Karpas-422 (cell line): Measurements from ENCODE around the gene ANKRD29. TPM values are rescaled to one million over a fixed set of nuclear protein-coding genes. Genes with fewer than 3 reads are reported as not detected.

Experiments
- DNase-seq: peaks from one replicate; pipeline ENCODE4 v3.0.0-alpha.2; 2015
- H2AFZ ChIP-seq: fragments of 200-600 bp; sonication (generic); 2 replicates; pipeline ENCODE4 v1.6.1; 2014; ENCODE audit warnings: antibody characterized with exemption, low read length, mixed read lengths
- H3K27ac ChIP-seq: fragments of 200-600 bp; sonication (generic); 2 replicates; pipeline ENCODE4 v1.5.1; 2014; ENCODE audit warnings: mild to moderate bottlenecking, low read length, moderate library complexity
- H3K27me3 ChIP-seq: fragments of 200-600 bp; sonication (generic); 2 replicates; pipeline ENCODE4 v1.6.1; 2014; ENCODE audit warnings: low read length, mixed read lengths
- H3K36me3 ChIP-seq: fragments of 200-600 bp; sonication (generic); 2 replicates; pipeline ENCODE4 v1.6.1; 2014; ENCODE audit warnings: low read length, mixed read lengths; ENCODE audit not compliant: insufficient read depth
- H3K4me1 ChIP-seq: fragments of 200-600 bp; sonication (generic); 2 replicates; pipeline ENCODE4 v1.6.1; 2014; ENCODE audit warnings: mild to moderate bottlenecking, low read length, mixed read lengths
- H3K4me2 ChIP-seq: fragments of 200-600 bp; sonication (generic); 2 replicates; pipeline ENCODE4 v1.6.1; 2014; ENCODE audit warnings: low read length, low read depth, mild to moderate bottlenecking; ENCODE audit not compliant: poor library complexity, severe bottlenecking
- H3K4me3 ChIP-seq: fragments of 200-600 bp; sonication (generic); 2 replicates; pipeline ENCODE4 v1.5.1; 2014; ENCODE audit warnings: mild to moderate bottlenecking, antibody characterized with exemption, low read length, mixed read lengths
- H3K79me2 ChIP-seq: fragments of 200-600 bp; sonication (generic); 2 replicates; pipeline ENCODE4 v1.6.1; 2014; ENCODE audit warnings: mild to moderate bottlenecking, low read length, mixed read lengths
- H3K9ac ChIP-seq: fragments of 200-600 bp; sonication (generic); 2 replicates; pipeline ENCODE4 v1.6.0; 2014; ENCODE audit warnings: low read length
- H3K9me2 ChIP-seq: fragments of 200-600 bp; sonication (generic), shearing (Covaris generic); replicated peaks from 2 replicates; pipeline ENCODE4 v1.6.0; 2014; ENCODE audit warnings: mild to moderate bottlenecking, low read length, moderate library complexity; ENCODE audit not compliant: insufficient read depth
- H3K9me3 ChIP-seq: fragments of 300-700, 200-600 bp; sonication (generic); 2 replicates; pipeline ENCODE4 v1.6.1; 2014; ENCODE audit warnings: low read length, mixed read lengths
- H4K20me1 ChIP-seq: fragments of 200-600 bp; sonication (generic); 2 replicates; pipeline ENCODE4 v1.6.1; 2014; ENCODE audit warnings: mild to moderate bottlenecking, antibody characterized with exemption, low read length, low read depth; ENCODE audit not compliant: insufficient read depth
- total RNA-seq: library from RNA; depleted of rRNA; stranded (reverse); fragments of >200 nt; shearing (Covaris generic); gene quantifications from 2 replicates; pipeline ENCODE4 v1.2.3, GENCODE V29; 2014; ENCODE audit warnings: low replicate concordance

ANKRD29 gene
- total RNA-seq, 1 experiment from 2014 or later: not detected

GRCh38 chr18:23634692-23635091, 28.0 kb downstream of the ANKRD29 start:
- Histone ChIP-seq H3K79me2 (no peaks in the 10 kb centered on the region), H3K27ac (no peak overlapping the region), H3K4me2 (no peak overlapping the region), H3K36me3 (no peaks in the 10 kb centered on the region), H3K9ac (no peak overlapping the region), H3K4me1 (no peaks in the 10 kb centered on the region), H3K9me3 (no peaks in the 10 kb centered on the region), H3K9me2 (no peaks in the 10 kb centered on the region), H3K4me3 (no peak overlapping the region), H4K20me1 (no peaks in the 10 kb centered on the region), H3K27me3 (no peaks in the 10 kb centered on the region), H2AFZ (no peak overlapping the region)
- no peak for DNase-seq

- Histone ChIP-seq H3K4me1 (no peaks in the 10 kb centered on the region), H3K9ac (no peak overlapping the region), H3K9me3 (no peaks in the 10 kb centered on the region), H4K20me1 (no peaks in the 10 kb centered on the region), H2AFZ (no peak overlapping the region), H3K27ac (no peak overlapping the region), H3K27me3 (no peaks in the 10 kb centered on the region), H3K79me2 (no peaks in the 10 kb centered on the region), H3K4me2 (no peak overlapping the region), H3K9me2 (no peaks in the 10 kb centered on the region), H3K36me3 (no peaks in the 10 kb centered on the region), H3K4me3 (no peak overlapping the region)
- no peak for DNase-seq
Measured at GRCh38 chr18:23632615-23633014, 30.1 kb downstream of the ANKRD29 start.

DNA sequence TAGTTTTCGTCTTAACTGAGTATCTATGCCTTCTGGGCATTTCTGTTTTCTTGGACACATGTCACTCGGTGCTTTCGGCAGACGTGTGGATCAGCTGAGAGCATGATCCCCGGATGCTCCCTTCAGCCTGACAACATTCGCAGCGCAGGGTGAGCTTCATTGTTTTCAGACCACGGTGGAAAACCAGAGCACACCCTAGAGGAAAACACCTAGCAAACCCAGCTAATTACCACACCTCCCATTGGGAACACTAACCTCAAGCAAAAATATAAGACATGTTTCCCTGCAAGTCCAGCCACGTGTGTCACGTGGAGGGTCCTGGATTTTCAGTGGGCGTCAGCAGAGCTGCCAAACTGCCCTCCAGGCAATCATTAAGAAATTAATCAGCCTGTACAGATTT, 31.0 kb downstream of the ANKRD29 start:
- H3K4me2 ChIP-seq: no peak overlapping the region
- no peaks in the 10 kb centered on the region for H4K20me1 ChIP-seq
- no peaks in the 10 kb centered on the region for H3K4me1 ChIP-seq
- H2AFZ ChIP-seq: no peak overlapping the region
- H3K4me3 ChIP-seq: no peak overlapping the region
- no peaks in the 10 kb centered on the region for H3K27me3 ChIP-seq
- H3K36me3 ChIP-seq: no peaks in the 10 kb centered on the region
- no peak overlapping the region for H3K9ac ChIP-seq
- DNase-seq: no peak
- H3K9me3 ChIP-seq: no peaks in the 10 kb centered on the region
- H3K27ac ChIP-seq: no peak overlapping the region
- no peaks in the 10 kb centered on the region for H3K79me2 ChIP-seq
- H3K9me2 ChIP-seq: no peaks in the 10 kb centered on the region

GRCh38 chr18:23631312-23631711, 31.4 kb downstream of the ANKRD29 start:
- no peaks in the 10 kb centered on the region for H3K27me3 ChIP-seq
- H3K9me2 ChIP-seq: no peaks in the 10 kb centered on the region
- no peak overlapping the region for H3K4me2 ChIP-seq
- no peaks in the 10 kb centered on the region for H3K79me2 ChIP-seq
- H3K9me3 ChIP-seq: no peaks in the 10 kb centered on the region
- no peak overlapping the region for H3K9ac ChIP-seq
- no peak for DNase-seq
- H4K20me1 ChIP-seq: no peaks in the 10 kb centered on the region
- H3K27ac ChIP-seq: no peak overlapping the region
- no peak overlapping the region for H2AFZ ChIP-seq
- no peaks in the 10 kb centered on the region for H3K4me1 ChIP-seq
- H3K36me3 ChIP-seq: no peaks in the 10 kb centered on the region
- no peak overlapping the region for H3K4me3 ChIP-seq

DNA sequence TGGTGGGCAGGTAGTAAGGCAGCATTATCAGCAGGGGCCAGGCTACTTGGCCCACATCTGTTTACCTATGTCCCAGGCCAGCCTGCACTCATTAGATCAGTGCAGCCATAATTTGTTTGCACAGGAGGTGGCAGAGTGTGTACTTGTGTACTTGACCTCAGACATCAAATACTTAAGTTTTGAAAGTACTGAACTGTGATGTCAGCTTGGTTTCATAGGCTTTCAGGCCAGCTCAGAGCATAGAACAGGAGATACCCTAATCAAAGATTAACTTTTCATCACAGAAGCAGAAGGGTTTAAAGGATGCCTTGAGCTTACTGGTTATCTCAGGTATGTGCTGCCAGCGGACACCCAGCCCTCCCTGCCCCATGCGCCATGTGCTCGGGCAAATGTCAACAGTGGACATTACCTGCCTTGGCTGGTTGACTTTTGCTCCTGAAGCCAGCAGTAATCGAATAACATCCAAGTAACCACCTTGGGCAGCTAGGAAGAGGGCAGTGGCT, 33.2 kb downstream of the ANKRD29 start:
- Histone ChIP-seq H3K9me2 (no peaks in the 10 kb centered on the region), H3K4me2 (no peak overlapping the region), H2AFZ (no peak overlapping the region), H4K20me1 (no peaks in the 10 kb centered on the region), H3K4me3 (no peak overlapping the region), H3K27ac (no peak overlapping the region), H3K79me2 (no peaks in the 10 kb centered on the region), H3K9ac (no peak overlapping the region), H3K27me3 (no peaks in the 10 kb centered on the region), H3K9me3 (no peaks in the 10 kb centered on the region), H3K4me1 (no peaks in the 10 kb centered on the region), H3K36me3 (no peaks in the 10 kb centered on the region)
- DNase-seq: no peak

- no peak overlapping the region for H3K9ac ChIP-seq
- no peak overlapping the region for H3K4me2 ChIP-seq
- H3K9me3 ChIP-seq: no peaks in the 10 kb centered on the region
- H2AFZ ChIP-seq: no peak overlapping the region
- H3K27ac ChIP-seq: no peak overlapping the region
- no peaks in the 10 kb centered on the region for H3K4me1 ChIP-seq
- H3K79me2 ChIP-seq: no peaks in the 10 kb centered on the region
- DNase-seq: no peak
- H3K27me3 ChIP-seq: no peaks in the 10 kb centered on the region
- no peaks in the 10 kb centered on the region for H3K36me3 ChIP-seq
- no peaks in the 10 kb centered on the region for H3K9me2 ChIP-seq
- H4K20me1 ChIP-seq: no peaks in the 10 kb centered on the region
- H3K4me3 ChIP-seq: no peak overlapping the region
Measured at GRCh38 chr18:23627970-23628369, 34.7 kb downstream of the ANKRD29 start.

DNA sequence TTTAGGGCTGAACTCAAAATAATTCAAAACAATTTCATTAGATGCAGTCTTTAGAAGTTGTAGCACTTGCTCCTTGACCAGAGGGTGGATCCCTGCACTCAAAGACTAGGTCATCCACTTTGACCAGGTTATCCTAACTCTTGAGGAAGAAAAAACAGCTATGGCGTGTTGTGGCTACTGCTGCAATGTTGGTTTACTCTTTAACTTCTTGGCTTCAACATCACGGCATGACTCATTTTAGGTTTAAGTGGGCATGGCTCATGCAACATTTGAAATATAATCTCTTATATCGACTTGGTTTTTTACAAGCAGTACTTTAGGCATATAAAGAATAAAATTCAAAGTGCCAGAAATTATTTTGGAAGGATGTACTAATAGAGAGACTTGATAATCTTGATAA, 35.4 kb downstream of the ANKRD29 start:
- Histone ChIP-seq H3K79me2 (no peaks in the 10 kb centered on the region), H3K9me2 (no peaks in the 10 kb centered on the region), H3K27me3 (no peaks in the 10 kb centered on the region), H3K4me2 (no peak overlapping the region), H3K9ac (no peak overlapping the region), H3K4me1 (no peaks in the 10 kb centered on the region), H3K4me3 (no peak overlapping the region), H4K20me1 (no peaks in the 10 kb centered on the region), H2AFZ (no peak overlapping the region), H3K27ac (no peak overlapping the region), H3K36me3 (no peaks in the 10 kb centered on the region), H3K9me3 (no peaks in the 10 kb centered on the region)
- no peak for DNase-seq

- H3K27ac ChIP-seq: no peak overlapping the region
- H3K4me3 ChIP-seq: no peak overlapping the region
- H2AFZ ChIP-seq: no peak overlapping the region
- H3K9ac ChIP-seq: no peak overlapping the region
- H3K9me3 ChIP-seq: no peaks in the 10 kb centered on the region
- H3K4me2 ChIP-seq: no peak overlapping the region
- no peaks in the 10 kb centered on the region for H3K9me2 ChIP-seq
- no peaks in the 10 kb centered on the region for H4K20me1 ChIP-seq
- no peaks in the 10 kb centered on the region for H3K4me1 ChIP-seq
- DNase-seq: no peak
- no peaks in the 10 kb centered on the region for H3K27me3 ChIP-seq
- no peaks in the 10 kb centered on the region for H3K36me3 ChIP-seq
- no peaks in the 10 kb centered on the region for H3K79me2 ChIP-seq
Measured at GRCh38 chr18:23626451-23627279, 36.0 kb downstream of the ANKRD29 start.
